ENCODE data around the gene CTNNB1.

Gene CTNNB1

GRCh38 chr3:41220906-41221677 is 21.8 kb downstream of the CTNNB1 start:
- no peak overlapping the region for H3K4me3 ChIP-seq
- peaks cover 0 to 4% (median 0%) of the 10 kb centered on the region in 11 experiments; a peak in 1 of 22 replicates for H3K9me3 ChIP-seq (replicated peaks in 1 of 11)
- peak overlapping the region in 4 of 11 experiments; percentile 4 to 49 (median 23); a peak in 5 of 22 replicates for H3K4me2 ChIP-seq
- TF ChIP-seq Cebpa-rat (IDR thresholded peaks at IDR 0.05): no peak
- H3K9ac ChIP-seq: no peak overlapping the region
- H3K4me1 ChIP-seq: peaks cover 0 to 47% (median 5%) of the 10 kb centered on the region in 10 experiments; a peak in 9 of 20 replicates
- no peak overlapping the region for H3K27ac ChIP-seq
- peaks cover 96 to 100% (median 99%) of the 10 kb centered on the region in 11 experiments for H4K20me1 ChIP-seq
- H3K36me3 ChIP-seq: peaks cover 42 to 69% (median 50%) of the 10 kb centered on the region in 11 experiments
- no peaks in the 10 kb centered on the region for H3K27me3 ChIP-seq

- H3K27ac ChIP-seq: no peak overlapping the region
- peaks cover 0 to 4% (median 0%) of the 10 kb centered on the region in 11 experiments; a peak in 1 of 22 replicates for H3K9me3 ChIP-seq (replicated peaks in 1 of 11)
- H4K20me1 ChIP-seq: peaks cover 87 to 100% (median 99%) of the 10 kb centered on the region in 11 experiments
- peaks cover 0 to 39% (median 5%) of the 10 kb centered on the region in 10 experiments; a peak in 9 of 20 replicates for H3K4me1 ChIP-seq
- TF ChIP-seq Cebpa-rat (IDR thresholded peaks at IDR 0.05): no peak
- peak overlapping the region in 2 of 11 experiments; percentile 26 to 28; a peak in 2 of 22 replicates for H3K4me2 ChIP-seq
- no peak overlapping the region for H3K4me3 ChIP-seq
- no peak overlapping the region for H3K9ac ChIP-seq
- no peaks in the 10 kb centered on the region for H3K27me3 ChIP-seq
- peaks cover 52 to 74% (median 59%) of the 10 kb centered on the region in 11 experiments for H3K36me3 ChIP-seq
Measured at GRCh38 chr3:41222012-41222411, 22.7 kb downstream of the CTNNB1 start.

GRCh38 chr3:41222501-41222900 is 23.2 kb downstream of the CTNNB1 start:
- peaks cover 0 to 4% (median 0%) of the 10 kb centered on the region in 11 experiments; a peak in 1 of 22 replicates for H3K9me3 ChIP-seq (replicated peaks in 1 of 11)
- no peak overlapping the region for H3K4me3 ChIP-seq
- peaks cover 84 to 100% (median 99%) of the 10 kb centered on the region in 11 experiments for H4K20me1 ChIP-seq
- no peaks in the 10 kb centered on the region for H3K27me3 ChIP-seq
- H3K36me3 ChIP-seq: peaks cover 56 to 78% (median 64%) of the 10 kb centered on the region in 11 experiments
- H3K27ac ChIP-seq: no peak overlapping the region
- peaks cover 0 to 34% (median 5%) of the 10 kb centered on the region in 10 experiments; a peak in 9 of 20 replicates for H3K4me1 ChIP-seq
- TF ChIP-seq Cebpa-rat (IDR thresholded peaks at IDR 0.05): no peak
- peak overlapping the region in 1 of 11 experiments; percentile 28; a peak in 1 of 22 replicates for H3K4me2 ChIP-seq
- no peak overlapping the region for H3K9ac ChIP-seq

- Histone ChIP-seq H3K9ac (no peak overlapping the region), H3K9me3 (replicated peaks in 1 of 11) (peaks cover 0 to 4% (median 0%) of the 10 kb centered on the region in 11 experiments; a peak in 1 of 22 replicates), H3K4me2 (no peak overlapping the region), H4K20me1 (peaks cover 84 to 100% (median 99%) of the 10 kb centered on the region in 11 experiments), H3K27ac (no peak overlapping the region), H3K27me3 (no peaks in the 10 kb centered on the region), H3K4me3 (no peak overlapping the region), H3K36me3 (peaks cover 62 to 84% (median 70%) of the 10 kb centered on the region in 11 experiments), H3K4me1 (peaks cover 0 to 33% (median 5%) of the 10 kb centered on the region in 10 experiments; a peak in 9 of 20 replicates)
- no peak for TF ChIP-seq Cebpa-rat (IDR thresholded peaks at IDR 0.05)
Measured at GRCh38 chr3:41223078-41223477, 23.8 kb downstream of the CTNNB1 start.

- H3K4me2 ChIP-seq: peak overlapping the region in 3 of 11 experiments; percentile 14 to 22 (median 17); a peak in 3 of 22 replicates
- H3K9ac ChIP-seq: no peak overlapping the region
- H3K4me1 ChIP-seq: peaks cover 0 to 27% (median 5%) of the 10 kb centered on the region in 10 experiments; a peak in 9 of 20 replicates
- no peak overlapping the region for H3K27ac ChIP-seq
- no peak for TF ChIP-seq Cebpa-rat (IDR thresholded peaks at IDR 0.05)
- H3K9me3 ChIP-seq (replicated peaks in 1 of 11): peaks cover 0 to 4% (median 0%) of the 10 kb centered on the region in 11 experiments; a peak in 1 of 22 replicates
- no peaks in the 10 kb centered on the region for H3K27me3 ChIP-seq
- H3K4me3 ChIP-seq: no peak overlapping the region
- H3K36me3 ChIP-seq: peaks cover 65 to 86% (median 75%) of the 10 kb centered on the region in 11 experiments
- H4K20me1 ChIP-seq: peaks cover 84 to 100% (median 99%) of the 10 kb centered on the region in 11 experiments
Measured at GRCh38 chr3:41223691-41224090, 24.4 kb downstream of the CTNNB1 start.

- peaks cover 84 to 100% (median 99%) of the 10 kb centered on the region in 11 experiments for H4K20me1 ChIP-seq
- no peak for TF ChIP-seq Cebpa-rat (IDR thresholded peaks at IDR 0.05)
- peaks cover 0 to 4% (median 0%) of the 10 kb centered on the region in 11 experiments; a peak in 1 of 22 replicates for H3K9me3 ChIP-seq (replicated peaks in 1 of 11)
- peaks cover 0 to 25% (median 5%) of the 10 kb centered on the region in 10 experiments; a peak in 9 of 20 replicates for H3K4me1 ChIP-seq
- no peaks in the 10 kb centered on the region for H3K27me3 ChIP-seq
- H3K36me3 ChIP-seq: peaks cover 65 to 86% (median 79%) of the 10 kb centered on the region in 11 experiments
- H3K4me3 ChIP-seq: no peak overlapping the region
- peak overlapping the region in 3 of 11 experiments; percentile 14 to 22 (median 17); a peak in 3 of 22 replicates for H3K4me2 ChIP-seq
- H3K9ac ChIP-seq: no peak overlapping the region
- no peak overlapping the region for H3K27ac ChIP-seq
Measured at GRCh38 chr3:41224120-41224806, 25.0 kb downstream of the CTNNB1 start.

GRCh38 chr3:41234823-41235721 is 35.8 kb downstream of the CTNNB1 start:
- H4K20me1 ChIP-seq: peaks cover 73 to 100% (median 91%) of the 10 kb centered on the region in 11 experiments
- TF ChIP-seq Cebpa-rat (IDR thresholded peaks at IDR 0.05): no peak
- no peaks in the 10 kb centered on the region for H3K27me3 ChIP-seq
- no peaks in the 10 kb centered on the region for H3K9me3 ChIP-seq (replicated peaks in 1 of 11)
- H3K36me3 ChIP-seq: peaks cover 98 to 100% (median 99%) of the 10 kb centered on the region in 11 experiments
- H3K27ac ChIP-seq: no peak overlapping the region
- no peaks in the 10 kb centered on the region for H3K4me1 ChIP-seq
- H3K9ac ChIP-seq: no peak overlapping the region
- no peak overlapping the region for H3K4me3 ChIP-seq
- H3K4me2 ChIP-seq: no peak overlapping the region

- Histone ChIP-seq H3K4me3 (no peak overlapping the region), H3K27me3 (no peaks in the 10 kb centered on the region), H3K9me3 (replicated peaks in 1 of 11) (no peaks in the 10 kb centered on the region), H3K4me1 (no peaks in the 10 kb centered on the region), H3K27ac (no peak overlapping the region), H4K20me1 (peaks cover 62 to 100% (median 88%) of the 10 kb centered on the region in 11 experiments), H3K4me2 (no peak overlapping the region), H3K9ac (no peak overlapping the region), H3K36me3 (peaks cover 98 to 100% (median 99%) of the 10 kb centered on the region in 11 experiments)
- no peak for TF ChIP-seq Cebpa-rat (IDR thresholded peaks at IDR 0.05)
Measured at GRCh38 chr3:41236228-41236627, 36.9 kb downstream of the CTNNB1 start.

Measured in BLaER1 treated with 17β-estradiol and CSF1 and Interleukin-3, amounts not matched to agents 10 nM and 100 nM (cell line).